Measurements from ENCODE around the gene FGD3. TPM values are rescaled to one million over a fixed set of nuclear protein-coding genes. Genes with fewer than 3 reads are reported as not detected.

Gene FGD3
- total RNA-seq, 2 experiments from 2014 or later = 102 to 104 TPM

DNA sequence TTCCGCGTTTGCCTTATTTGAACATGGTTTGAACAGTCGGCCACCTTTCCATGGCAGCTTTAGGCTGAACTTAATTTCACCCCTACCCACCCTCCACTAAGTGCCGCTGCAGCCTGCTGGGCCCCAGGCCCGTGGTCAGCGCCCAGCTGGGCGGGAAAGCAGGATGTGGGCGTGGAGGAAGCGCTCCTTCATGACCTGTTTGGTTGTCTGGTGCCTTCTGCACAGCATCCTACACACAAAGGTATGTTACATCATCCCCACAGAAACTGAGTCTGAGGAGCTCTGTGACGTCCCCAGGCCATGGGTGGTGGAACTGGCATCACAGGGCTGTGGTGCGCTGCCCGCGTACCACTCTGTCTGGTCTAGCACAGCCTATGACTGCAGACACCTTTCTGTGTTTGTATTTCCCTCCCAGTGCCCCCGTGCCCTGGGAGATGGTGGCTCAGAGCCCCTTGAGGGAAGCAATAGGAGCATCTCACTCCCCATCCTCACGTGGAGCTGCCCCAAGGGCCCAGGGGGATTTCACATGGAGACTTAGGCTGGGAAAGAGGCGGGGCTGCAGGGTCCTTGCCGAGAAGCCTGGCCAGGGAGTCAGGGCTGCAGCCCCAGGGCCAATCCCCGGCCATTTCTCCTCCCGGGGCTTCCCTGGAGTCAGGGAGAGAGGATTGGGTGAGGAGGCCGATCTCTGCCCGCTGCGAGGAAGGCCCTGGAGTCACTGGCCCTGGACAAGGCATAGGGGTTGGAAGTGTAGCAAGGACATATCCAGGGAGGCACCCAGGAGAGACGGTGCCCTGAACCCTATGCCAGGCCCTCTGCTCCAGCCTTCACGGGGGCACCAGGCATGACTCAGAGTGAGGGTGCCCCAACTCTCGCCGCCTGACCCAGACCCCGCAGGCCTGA lies 73.7 kb downstream of the FGD3 start:
- Mint-ChIP-seq H3K9me3 (no peaks in the 10 kb centered on the region), H3K36me3 (ENCODE audit: low read depth) (peaks cover 73% of the 10 kb centered on the region), H3K4me3 (no peak overlapping the region), H3K27ac (peak overlapping the region; percentile 76), H3K27me3 (no peaks in the 10 kb centered on the region), H3K4me1 (peaks cover 36% of the 10 kb centered on the region)
- DNase-seq = peak; percentile 62
- ChIA-PET POLR2A (interaction anchor here (1.0 to 1.2 kb wide), 5 partner anchors 17 to 44 kb away, joined by 3 to 6 read pairs (median 3); no protein-coding TSS in a partner anchor), CTCF (interaction anchor here (1.2 kb wide), 1 partner anchor 88 kb away, joined by 4 read pairs; no protein-coding TSS in a partner anchor)

- Mint-ChIP-seq H3K27ac (peak overlapping the region; percentile 47), H3K4me1 (peaks cover 44% of the 10 kb centered on the region)
- CTCF ChIA-PET = no interaction called here
Observed at GRCh38 chr9:93022066-93022465, 74.7 kb downstream of the FGD3 start.

GRCh38 chr9:93022721-93023520 lies 75.6 kb downstream of the FGD3 start:
- DNase-seq = no peak
- Mint-ChIP-seq H3K9me3 (no peaks in the 10 kb centered on the region), H3K36me3 (ENCODE audit: low read depth) (peaks cover 79% of the 10 kb centered on the region), H3K27me3 (no peaks in the 10 kb centered on the region), H3K27ac (peak overlapping the region; percentile 56), H3K4me3 (no peak overlapping the region), H3K4me1 (peaks cover 53% of the 10 kb centered on the region)
- CTCF ChIA-PET = no interaction called here
- POLR2A ChIA-PET = no interaction called here

More at GRCh38 chr9:93022066-93022465, 74.7 kb downstream of the FGD3 start:
- no peak overlapping the region for H3K4me3 Mint-ChIP-seq
- no peaks in the 10 kb centered on the region for H3K27me3 Mint-ChIP-seq
- POLR2A ChIA-PET = interaction anchor here (1.0 kb wide), 1 partner anchor 43 kb away, joined by 3 read pairs; no protein-coding TSS in a partner anchor
- no peaks in the 10 kb centered on the region for H3K9me3 Mint-ChIP-seq
- DNase-seq = no peak
- H3K36me3 Mint-ChIP-seq (ENCODE audit: low read depth) = peaks cover 81% of the 10 kb centered on the region

GRCh38 chr9:93023521-93023815 lies 76.1 kb downstream of the FGD3 start:
- POLR2A ChIA-PET = no interaction called here
- Mint-ChIP-seq H3K4me3 (no peak overlapping the region), H3K9me3 (no peaks in the 10 kb centered on the region), H3K27ac (peak overlapping the region; percentile 56), H3K36me3 (ENCODE audit: low read depth) (peaks cover 78% of the 10 kb centered on the region), H3K4me1 (peaks cover 58% of the 10 kb centered on the region), H3K27me3 (no peaks in the 10 kb centered on the region)
- CTCF ChIA-PET = no interaction called here
- DNase-seq = no peak

- POLR2A ChIA-PET = interaction anchor here (1.0 to 2.6 kb wide), 8 partner anchors 9 to 120 kb away, joined by 3 to 10 read pairs (median 6); partner anchors contain the start of gene CARD19
- Mint-ChIP-seq H3K4me1 (peaks cover 63% of the 10 kb centered on the region), H3K9me3 (no peaks in the 10 kb centered on the region), H3K27ac (peak overlapping the region; percentile 91), H3K27me3 (no peaks in the 10 kb centered on the region), H3K36me3 (ENCODE audit: low read depth) (peaks cover 73% of the 10 kb centered on the region), H3K4me3 (no peak overlapping the region)
- DNase-seq = no peak
- CTCF ChIA-PET = interaction anchor here (1.6 to 2.6 kb wide), 3 partner anchors 21 to 85 kb away, joined by 6 to 15 read pairs (median 12); no protein-coding TSS in a partner anchor
Observed at GRCh38 chr9:93024646-93024910, 77.3 kb downstream of the FGD3 start.

DNA sequence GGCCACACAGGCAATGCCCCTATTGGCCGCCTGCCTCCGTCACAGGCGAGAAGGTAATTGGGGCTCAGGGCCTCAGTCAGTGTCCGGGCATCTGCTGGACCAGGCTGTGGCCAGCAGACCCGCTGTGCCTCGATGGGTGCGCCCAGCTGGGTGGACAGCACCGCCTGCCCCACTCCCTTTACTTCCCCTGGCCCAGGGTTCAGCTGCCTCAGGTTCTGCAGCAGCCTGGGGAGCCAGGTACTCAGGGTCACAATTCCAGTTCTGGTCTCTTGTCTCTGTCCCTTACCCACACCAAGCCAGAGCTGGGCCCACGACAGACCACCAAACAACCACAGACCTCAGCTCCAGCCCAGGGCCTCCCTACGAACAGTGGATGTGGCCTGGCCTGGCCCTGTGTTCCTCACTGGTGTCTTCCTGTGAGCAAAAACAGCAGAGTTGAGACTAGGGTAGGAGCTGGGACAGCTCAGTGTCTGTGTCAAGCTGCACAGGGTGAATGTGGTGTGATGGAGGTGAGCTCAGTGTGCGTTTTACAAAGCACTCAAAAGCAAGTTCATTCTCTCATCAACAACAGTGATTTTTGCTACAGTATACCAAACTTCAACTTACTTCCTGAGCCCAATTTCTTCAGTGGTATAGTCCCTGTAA lies 77.8 kb downstream of the FGD3 start:
- Mint-ChIP-seq H3K27ac (peak overlapping the region; percentile 91), H3K36me3 (ENCODE audit: low read depth) (peaks cover 76% of the 10 kb centered on the region), H3K9me3 (no peaks in the 10 kb centered on the region), H3K4me3 (no peak overlapping the region), H3K27me3 (no peaks in the 10 kb centered on the region), H3K4me1 (peaks cover 67% of the 10 kb centered on the region)
- ChIA-PET CTCF (interaction anchor here (0.8 to 2.6 kb wide), 9 partner anchors 9 to 85 kb away, joined by 3 to 15 read pairs (median 5); no protein-coding TSS in a partner anchor), POLR2A (interaction anchor here (0.8 to 2.6 kb wide), 14 partner anchors 10 to 120 kb away, joined by 3 to 10 read pairs (median 4); partner anchors contain the start of genes CARD19 and NINJ1)
- DNase-seq = peak; percentile 37

DNA sequence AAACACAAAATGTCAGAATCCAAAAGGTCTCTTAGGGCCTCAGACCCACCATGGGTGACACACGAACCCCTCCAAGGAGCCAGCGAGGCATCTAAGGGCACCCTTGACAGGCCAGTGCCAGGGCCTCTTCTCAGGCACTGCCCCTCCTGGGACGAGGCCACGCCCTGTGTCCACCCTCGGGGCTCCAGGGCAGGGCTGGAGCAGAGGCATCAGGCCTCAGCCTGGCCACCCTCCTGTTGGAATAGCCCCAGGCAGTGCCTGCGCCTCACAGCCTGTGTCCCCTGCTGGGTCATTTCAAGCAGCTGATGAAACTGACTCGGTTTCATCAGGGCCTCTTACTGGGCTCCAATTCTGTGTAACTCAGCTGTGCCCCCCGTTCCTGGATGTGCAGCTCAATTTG lies 78.4 kb downstream of the FGD3 start:
- Mint-ChIP-seq H3K27ac (peak overlapping the region; percentile 91), H3K27me3 (no peaks in the 10 kb centered on the region), H3K36me3 (ENCODE audit: low read depth) (peaks cover 76% of the 10 kb centered on the region), H3K4me1 (peaks cover 67% of the 10 kb centered on the region), H3K4me3 (no peak overlapping the region), H3K9me3 (no peaks in the 10 kb centered on the region)
- DNase-seq = no peak
- ChIA-PET POLR2A (interaction anchor here (0.7 to 2.6 kb wide), 13 partner anchors 10 to 119 kb away, joined by 3 to 10 read pairs (median 4); partner anchors contain the start of gene NINJ1), CTCF (interaction anchor here (0.8 to 2.6 kb wide), 9 partner anchors 8 to 84 kb away, joined by 3 to 15 read pairs (median 5); no protein-coding TSS in a partner anchor)

GRCh38 chr9:93026640-93027039 lies 79.3 kb downstream of the FGD3 start:
- Mint-ChIP-seq H3K27me3 (no peaks in the 10 kb centered on the region), H3K9me3 (no peaks in the 10 kb centered on the region), H3K4me1 (peaks cover 66% of the 10 kb centered on the region), H3K36me3 (ENCODE audit: low read depth) (peaks cover 76% of the 10 kb centered on the region), H3K27ac (peak overlapping the region; percentile 90), H3K4me3 (no peak overlapping the region)
- CTCF ChIA-PET = interaction anchor here (0.5 to 2.6 kb wide), 4 partner anchors 38 to 115 kb away, joined by 4 to 15 read pairs (median 6); no protein-coding TSS in a partner anchor
- POLR2A ChIA-PET = interaction anchor here (1.0 to 2.2 kb wide), 4 partner anchors 13 to 69 kb away, joined by 3 to 7 read pairs (median 6); no protein-coding TSS in a partner anchor
- no peak for DNase-seq

DNA sequence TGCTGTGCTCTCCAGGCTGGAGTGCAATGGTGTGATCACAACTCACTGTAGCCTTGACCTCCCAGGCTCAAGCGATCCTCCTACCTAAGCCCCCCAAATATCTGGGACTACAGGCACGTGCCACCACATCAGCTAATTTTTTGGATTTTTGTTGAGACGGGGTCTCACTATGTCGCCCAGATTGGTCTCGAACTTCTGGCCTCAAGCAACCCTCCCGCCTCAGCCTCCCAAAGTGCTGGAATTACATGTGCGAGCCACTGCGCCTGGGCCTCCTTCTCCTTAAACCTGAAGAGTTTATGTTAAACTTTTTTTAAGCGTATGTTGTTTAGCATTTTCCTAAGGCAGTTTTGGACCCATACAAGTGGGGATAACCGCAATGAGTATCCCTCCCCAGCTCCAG lies 80.4 kb downstream of the FGD3 start:
- ChIA-PET CTCF (interaction anchor here (0.6 to 3.1 kb wide), 12 partner anchors 10 to 81 kb away, joined by 3 to 18 read pairs (median 3); no protein-coding TSS in a partner anchor), POLR2A (interaction anchor here (0.6 to 3.3 kb wide), 25 partner anchors 8 to 539 kb away, joined by 3 to 35 read pairs (median 5); partner anchors contain the start of genes CARD19 and NINJ1)
- no peaks in the 10 kb centered on the region for H3K27me3 Mint-ChIP-seq
- DNase-seq = no peak
- H3K4me1 Mint-ChIP-seq = peaks cover 69% of the 10 kb centered on the region
- H3K4me3 Mint-ChIP-seq = peak overlapping the region; percentile 72
- H3K27ac Mint-ChIP-seq = peak overlapping the region; percentile 90
- peaks cover 79% of the 10 kb centered on the region for H3K36me3 Mint-ChIP-seq (ENCODE audit: low read depth)
- H3K9me3 Mint-ChIP-seq = no peaks in the 10 kb centered on the region

DNA sequence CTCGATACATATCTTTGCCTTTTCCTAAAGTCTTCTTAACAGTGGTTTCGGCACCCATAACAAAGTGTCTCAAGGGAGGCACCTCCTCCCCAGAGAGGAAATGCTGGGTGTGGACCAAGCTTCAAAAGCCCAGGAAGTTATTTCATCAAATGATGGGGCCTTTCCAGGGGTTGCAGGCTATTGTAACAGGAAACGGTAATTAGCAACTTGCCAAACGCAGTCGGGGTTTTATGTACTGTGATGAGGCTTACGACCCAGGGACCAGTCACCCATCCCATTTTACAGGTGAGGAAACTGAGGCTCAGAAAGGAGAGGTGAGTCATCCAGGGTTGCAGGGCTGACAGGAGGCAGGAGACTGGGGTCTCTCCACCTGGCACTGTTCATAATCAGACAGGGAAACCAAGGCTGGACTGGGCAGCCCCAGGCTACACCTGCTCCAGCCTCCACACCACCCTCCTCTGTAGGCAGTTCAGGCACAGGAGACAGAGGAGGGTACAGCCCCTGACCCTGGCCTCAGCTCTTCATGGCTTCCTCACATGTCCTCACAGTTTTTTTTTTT lies 81.2 kb downstream of the FGD3 start:
- Mint-ChIP-seq H3K4me3 (peak overlapping the region; percentile 72), H3K36me3 (ENCODE audit: low read depth) (peaks cover 77% of the 10 kb centered on the region), H3K27me3 (no peaks in the 10 kb centered on the region)

DNA sequence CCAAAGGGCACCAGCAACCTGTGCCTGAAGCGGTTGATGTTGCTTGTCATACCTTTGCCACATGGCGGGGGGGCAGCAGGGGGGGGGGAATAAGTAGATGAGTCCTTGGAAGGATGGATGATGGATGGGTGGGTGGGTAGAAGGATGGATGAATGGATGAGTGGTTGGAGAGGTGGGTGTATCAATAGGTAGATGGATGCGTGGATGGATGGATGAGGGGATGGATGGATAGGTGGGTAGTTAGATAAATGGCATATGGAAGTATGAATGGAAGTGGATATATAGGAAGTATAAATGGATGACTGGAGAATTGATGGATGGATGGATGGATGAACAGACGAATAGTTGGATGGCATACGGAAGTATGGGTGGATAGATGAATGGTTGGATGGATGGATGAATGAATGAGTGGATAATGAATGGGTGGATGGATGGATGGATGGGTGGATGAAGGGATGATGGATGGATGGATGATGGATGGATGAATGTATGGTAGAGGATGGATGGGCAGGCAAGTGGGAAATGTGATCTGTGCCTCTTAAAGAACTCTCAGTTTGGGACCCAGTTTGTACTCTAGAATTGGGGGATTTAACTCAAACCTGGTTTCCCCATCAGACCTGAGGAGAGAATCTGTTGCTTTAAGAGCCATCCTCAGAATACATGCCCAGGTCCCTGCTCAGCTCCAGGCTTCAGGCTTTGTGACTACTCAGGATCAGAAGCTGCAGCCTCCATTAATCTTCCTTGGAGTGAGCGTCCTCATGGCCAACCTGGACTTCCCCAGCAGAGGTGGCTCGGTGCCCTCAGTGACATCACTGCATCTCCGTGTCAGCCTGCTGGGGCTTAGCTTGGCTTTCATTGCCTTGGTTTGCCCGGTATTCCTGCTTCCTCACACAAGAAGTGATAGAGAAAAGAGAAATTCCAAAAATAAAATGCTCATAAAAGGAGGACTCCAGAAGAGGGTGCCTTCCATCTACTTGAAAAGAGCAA lies 83.6 kb downstream of the FGD3 start:
- peaks cover 76% of the 10 kb centered on the region for H3K36me3 Mint-ChIP-seq (ENCODE audit: low read depth)
- H3K9me3 Mint-ChIP-seq = no peaks in the 10 kb centered on the region
- no peak for DNase-seq
- no peaks in the 10 kb centered on the region for H3K27me3 Mint-ChIP-seq
- H3K4me3 Mint-ChIP-seq = no peak overlapping the region
- H3K27ac Mint-ChIP-seq = peak overlapping the region; percentile 63
- H3K4me1 Mint-ChIP-seq = peaks cover 50% of the 10 kb centered on the region
- ChIA-PET CTCF (interaction anchor here (2.0 kb wide), 1 partner anchor 78 kb away, joined by 7 read pairs; no protein-coding TSS in a partner anchor), POLR2A (interaction anchor here (0.9 to 3.3 kb wide), 4 partner anchors 29 to 68 kb away, joined by 3 to 35 read pairs (median 3); no protein-coding TSS in a partner anchor)

More for the DNA sequence above, 81.2 kb downstream of the FGD3 start:
- H3K27ac Mint-ChIP-seq = peak overlapping the region; percentile 90
- peak; percentile 74 for DNase-seq
- peaks cover 68% of the 10 kb centered on the region for H3K4me1 Mint-ChIP-seq
- POLR2A ChIA-PET = interaction anchor here (0.5 to 3.3 kb wide), 26 partner anchors 9 to 538 kb away, joined by 3 to 35 read pairs (median 4); partner anchors contain the start of genes CARD19 and NINJ1
- CTCF ChIA-PET = interaction anchor here (0.6 to 3.1 kb wide), 12 partner anchors 9 to 80 kb away, joined by 3 to 18 read pairs (median 3); no protein-coding TSS in a partner anchor
- no peaks in the 10 kb centered on the region for H3K9me3 Mint-ChIP-seq

All from activated CD4-positive, alpha-beta memory T cell treated with anti-CD3 and anti-CD28 coated beads, Interleukin-2, amount 10 ng/mL, durations not matched to agents 7 days and 5 days (primary cell).